Heart left ventricle (tissue), 13 donors: ENCODE results near the gene PER1.

Experiments
- CTCF ChIP-seq, 12 donors: fragments of 200-600 bp; sonication (generic) in 4 of 12; IDR thresholded peaks; one replicate each; pipeline versions ENCODE4 v1.5.0 to v1.8.0; 2018 to 2022; ENCODE audit warnings: antibody characterized with exemption in 12 of 12, mild to moderate bottlenecking in 5 of 12
- POLR2A ChIP-seq, 2 donors: fragments of 450-650 bp; IDR thresholded peaks; one replicate each; pipeline ENCODE4 v1.6.1; 2017; ENCODE audit warnings: antibody characterized with exemption in 2 of 2, mild to moderate bottlenecking in 2 of 2, moderate library complexity in 2 of 2
- donor health status: ischemic (EF 13 %, LVEDD 7.1; RV severe dilation, severe dysfunction).
- donor health status: DM: no; HTN: yes; CAD: no.
- donor health status: DM: no; HTN: no; CAD: no.
- donor health status: ischemic (EF 25% LVEDD 6.9; RV normal size, moderate dysfunction).
- donor health status: ischemic (EF 25% LVEDD 5.7; RV mildly dilated, moderate dysfunction).
- donor health status: ischemic (EF 35%, LVEDD 5.7; RV mildly dilated, moderate dysfunction).
- donor health status: nonischemic (EF 11% LVEDD 7.7; RV severe dilation, severe dysfunction).
- donor health status: DM: yes; HTN: yes; CAD: no.
- donor health status: PGD.
- donor health status: ischemic (EF 29% LVEDD 5.4; RV normal size, mild dysfunction).
- donor health status: nonischemic (EF 23%, LVEDD 6.1; RV moderate dilation, normal function).

GRCh38 chr17:8143581-8144400 is 8.4 kb downstream of the PER1 start:
- no peak for TF ChIP-seq CTCF (IDR thresholded peaks at IDR 0.05)
- TF ChIP-seq POLR2A (IDR thresholded peaks at IDR 0.05): no peak
